IMR-90 (cell line): ENCODE data around the gene CGN. TPM values are rescaled to one million over a fixed set of nuclear protein-coding genes. Genes with fewer than 3 reads are reported as not detected.

Experiments used
- ATAC-seq: fragments of 200-7000 bp; cut with Tn5 transposase; 2 replicates; pipeline ENCODE4 v1.9.1; 2020; ENCODE audit warnings: low read depth, mild to moderate bottlenecking, moderate library complexity
- BruUV-seq: library from RNA; stranded (reverse); fragments of 400-500 nt; replicated peaks from 2 replicates; lab custom pipeline; 2021; lab: Mats Ljungman, UMichigan
- CTCF ChIA-PET: fragments of 300-600 bp; formaldehyde crosslinking; extraction: SDS; loops from one replicate; lab custom pipeline; 2021; ENCODE audit warnings: antibody characterized with exemption; lab: Yijun Ruan, JAX
- POLR2A ChIA-PET: fragments of 300-600 bp; sonication (Branson Sonifier 250); formaldehyde crosslinking; loops from one replicate; lab custom pipeline; 2022; ENCODE audit warnings: antibody characterized with exemption; ENCODE audit not compliant: unreplicated experiment; lab: Charles Lee
- DNase-seq: peaks from one replicate; pipeline ENCODE4 v3.0.0; 2013
- H2AFZ ChIP-seq: replicated peaks from 2 replicates; pipeline ENCODE3; 2013; ENCODE audit warnings: low read length, mild to moderate bottlenecking; ENCODE audit not compliant: poor library complexity
- H2AK5ac ChIP-seq: 2 replicates; pipeline ENCODE4 v1.6.1; 2013; ENCODE audit warnings: low read depth, low read length, inconsistent platforms
- H2AK9ac ChIP-seq: replicated peaks from 2 replicates; pipeline ENCODE3; 2013; ENCODE audit warnings: mild to moderate bottlenecking, low read depth, low read length, moderate library complexity; ENCODE audit not compliant: poor library complexity
- H2BK120ac ChIP-seq: 2 replicates; pipeline ENCODE4 v1.6.1; 2013; ENCODE audit warnings: low read depth, low read length, inconsistent platforms
- H2BK15ac ChIP-seq: 3 replicates; pipeline ENCODE4 v1.6.1; 2013; ENCODE audit warnings: low read depth, low read length, inconsistent platforms
- H2BK20ac ChIP-seq: 2 replicates; pipeline ENCODE4 v1.6.1; 2013; ENCODE audit warnings: low read depth, mild to moderate bottlenecking, inconsistent platforms, low read length, moderate library complexity
- H2BK5ac ChIP-seq: 2 replicates; pipeline ENCODE4 v1.6.1; 2013; ENCODE audit warnings: mild to moderate bottlenecking, low read depth, low read length, inconsistent platforms; ENCODE audit not compliant: poor library complexity, severe bottlenecking
- H3K14ac ChIP-seq: replicated peaks from 2 replicates; pipeline ENCODE4 v1.6.1; 2013; ENCODE audit warnings: low read depth, low read length, inconsistent platforms
- H3K18ac ChIP-seq: 2 replicates; pipeline ENCODE4 v1.6.1; 2013; ENCODE audit warnings: low read depth, low read length, control low read depth
- H3K23ac ChIP-seq: 2 replicates; pipeline ENCODE4 v1.6.1; 2013; ENCODE audit warnings: low read depth, low read length, inconsistent platforms
- H3K27ac ChIP-seq: 2 replicates; pipeline ENCODE4 v1.5.1; 2013; ENCODE audit warnings: mild to moderate bottlenecking, control low read depth, low read length; ENCODE audit not compliant: insufficient read depth
- H3K27me3 ChIP-seq: 2 replicates; pipeline ENCODE4 v1.6.1; 2013; ENCODE audit warnings: low read length; ENCODE audit not compliant: control insufficient read depth, insufficient read depth
- H3K36me3 ChIP-seq: 2 replicates; pipeline ENCODE4 v1.6.1; 2013; ENCODE audit warnings: low read length, mixed read lengths; ENCODE audit not compliant: control insufficient read depth, insufficient read depth
- H3K4ac ChIP-seq: 2 replicates; pipeline ENCODE4 v1.6.1; 2013; ENCODE audit warnings: low read depth, low read length, inconsistent platforms
- H3K4me1 ChIP-seq: 2 replicates; pipeline ENCODE4 v1.6.1; 2013; ENCODE audit warnings: low read length, mixed read lengths; ENCODE audit not compliant: control insufficient read depth, insufficient read depth
- H3K4me2 ChIP-seq: 2 replicates; pipeline ENCODE4 v1.6.1; 2013; ENCODE audit warnings: low read depth, mild to moderate bottlenecking, control low read depth, low read length, moderate library complexity
- H3K4me3 ChIP-seq: 2 replicates; pipeline ENCODE4 v1.5.1; 2013; ENCODE audit warnings: low read depth, mild to moderate bottlenecking, control low read depth, low read length, moderate library complexity; ENCODE audit not compliant: insufficient read depth
- H3K56ac ChIP-seq: 2 replicates; pipeline ENCODE4 v1.6.1; 2013; ENCODE audit warnings: low read length, inconsistent platforms; ENCODE audit not compliant: insufficient read depth; ENCODE audit errors: extremely low read depth
- H3K79me1 ChIP-seq, 2 experiments: 2 replicates each; pipeline ENCODE4 v1.6.1; 2013; ENCODE audit warnings: low read length in 2 of 2, inconsistent platforms in 1 of 2, low read depth in 1 of 2
- H3K9ac ChIP-seq: 2 replicates; pipeline ENCODE4 v1.6.1; 2013; ENCODE audit warnings: low read depth, low read length, control low read depth
- H3K9me1 ChIP-seq: 2 replicates; pipeline ENCODE4 v1.6.1; 2013; ENCODE audit warnings: low read length, inconsistent platforms; ENCODE audit not compliant: insufficient read depth
- H3K9me3 ChIP-seq: 2 replicates; pipeline ENCODE4 v1.6.1; 2013; ENCODE audit warnings: low read length; ENCODE audit not compliant: control insufficient read depth, insufficient read depth
- H4K20me1 ChIP-seq: 2 replicates; pipeline ENCODE4 v1.6.1; 2013; ENCODE audit warnings: low read length, inconsistent platforms; ENCODE audit not compliant: insufficient read depth
- H4K5ac ChIP-seq: 2 replicates; pipeline ENCODE4 v1.6.1; 2013; ENCODE audit warnings: mild to moderate bottlenecking, low read depth, low read length, control low read depth
- H4K8ac ChIP-seq, 2 experiments: 2 replicates each; pipeline ENCODE4 v1.6.1; 2013; ENCODE audit warnings: low read depth in 2 of 2, low read length in 2 of 2, control low read depth in 1 of 2, inconsistent platforms in 1 of 2
- H4K91ac ChIP-seq: 2 replicates; pipeline ENCODE4 v1.6.1; 2013; ENCODE audit warnings: low read depth, low read length, inconsistent platforms; ENCODE audit not compliant: insufficient read depth
- BHLHE40 ChIP-seq: fragments of 150-350 bp; IDR thresholded peaks from 2 replicates; pipeline ENCODE4 v1.6.1; 2016; ENCODE audit warnings: mild to moderate bottlenecking, low read depth, low read length
- CEBPB ChIP-seq: IDR thresholded peaks from 2 replicates; pipeline ENCODE4 v1.6.1; 2012; ENCODE audit warnings: low read depth, low read length, improper control_type of control experiment
- CHD1 ChIP-seq: IDR thresholded peaks from 2 replicates; pipeline ENCODE4 v1.6.1; 2012; ENCODE audit warnings: low read depth, low read length, improper control_type of control experiment
- FOS ChIP-seq: fragments of 150-350 bp; IDR thresholded peaks from 2 replicates; pipeline ENCODE4 v1.6.1; 2016; ENCODE audit warnings: low read depth, low read length
- MXI1 ChIP-seq: IDR thresholded peaks from 2 replicates; pipeline ENCODE4 v1.6.1; 2012; ENCODE audit warnings: low read depth, mild to moderate bottlenecking, low read length, moderate library complexity, borderline replicate concordance
- POLR2A ChIP-seq: IDR thresholded peaks from 2 replicates; pipeline ENCODE4 v1.6.1; 2012; ENCODE audit warnings: mild to moderate bottlenecking, low read depth, low read length
- RAD21 ChIP-seq: IDR thresholded peaks from 2 replicates; pipeline ENCODE4 v1.6.1; 2012; ENCODE audit warnings: low read length, improper control_type of control experiment
- RCOR1 ChIP-seq: IDR thresholded peaks from 2 replicates; pipeline ENCODE4 v1.6.1; 2012; ENCODE audit warnings: mild to moderate bottlenecking, low read length, improper control_type of control experiment; ENCODE audit not compliant: insufficient replicate concordance
- RFX5 ChIP-seq: IDR thresholded peaks from 2 replicates; pipeline ENCODE4 v1.8.0; 2012; ENCODE audit warnings: low read depth, mild to moderate bottlenecking, low read length, moderate library complexity
- SMC3 ChIP-seq: fragments of 150-350 bp; IDR thresholded peaks from 2 replicates; pipeline ENCODE4 v1.6.1; 2016; ENCODE audit warnings: low read depth, mild to moderate bottlenecking, antibody characterized with exemption, low read length, moderate library complexity
- WGBS, 2 experiments: methylation state at CpG; one replicate each; pipeline versions ENCODE4 v1.1.5 to v1.1.7; 2013; ENCODE audit warnings: missing lambda C conversion rate in 2 of 2; ENCODE audit not compliant: insufficient read length in 1 of 2; ENCODE audit errors: extremely low coverage in 2 of 2; 5-methylcytosine and 5-hydroxymethylcytosine counted together
- dilution Hi-C: fragments of 300-500 bp; cut with HindIII; formaldehyde crosslinking; loops from one replicate; pipeline ENCODE4 v1.14.3; 2018; ENCODE audit warnings: low sequenced_read_pairs; ENCODE audit not compliant: unreplicated experiment
- in situ Hi-C: fragments of 300-500 bp; cut with MboI; formaldehyde crosslinking; loops from 3 replicates; pipeline ENCODE4 v1.14.3; 2019; ENCODE audit warnings: low sequenced_read_pairs, inconsistent platforms, mixed read lengths
- intact Hi-C: fragments of 100-400 bp; cut with micrococcal nuclease; formaldehyde crosslinking; loops from 2 replicates; pipeline ENCODE4 v1.10.0; 2022
- polyA plus RNA-seq, 3 experiments: library from polyadenylated mRNA; depleted of rRNA; stranded (reverse); fragments of >200 nt; gene quantifications; 2 replicates each; pipeline ENCODE4 v1.2.3, GENCODE V29; 2012; ENCODE audit warnings: low replicate concordance in 1 of 3
- total RNA-seq: library from RNA; depleted of rRNA; stranded (reverse); fragments of >200 nt; gene quantifications from 2 replicates; pipeline ENCODE4 v1.2.3, GENCODE V29; 2012
- TF ChIP-seq, protein P1 (sequence below): fragments of 150-350 bp; IDR thresholded peaks from 2 replicates; pipeline ENCODE4 v1.6.1; 2017; ENCODE audit warnings: mild to moderate bottlenecking, antibody characterized with exemption, low read length, low read depth
- TF ChIP-seq, protein P2 (sequence below): fragments of 150-350 bp; IDR thresholded peaks from 2 replicates; pipeline ENCODE4 v1.6.1; 2016; ENCODE audit warnings: low read depth, mild to moderate bottlenecking, low read length, moderate library complexity, borderline replicate concordance
- TF ChIP-seq, protein P3 (sequence below): conservative IDR thresholded peaks from 2 replicates; pipeline ENCODE4 v1.5.1; 2012; ENCODE audit warnings: mild to moderate bottlenecking, low read depth, low read length, improper control_type of control experiment

CGN gene
- total and polyA plus RNA-seq, 2 of the 4 experiments (the other 2 are of a cell fraction): 0.34 to 0.36 TPM

GRCh38 chr1:151540982-151541377 lies 29.8 kb downstream of the CGN start (continued):
- no peak for TF ChIP-seq SMC3

GRCh38 chr1:151541752-151542151 lies 30.6 kb downstream of the CGN start:
- Histone ChIP-seq H3K36me3 (no peaks in the 10 kb centered on the region; the same call in 1 of the 2 replicates), H3K18ac (no peak overlapping the region), H3K14ac (no peak overlapping the region; the same call in 1 of the 2 replicates), H3K9me1 (peaks cover 31% of the 10 kb centered on the region), H4K91ac (no peak overlapping the region), H3K23ac (peak overlapping the region; percentile 23), H3K56ac (no peak overlapping the region), H3K4me2 (peak overlapping the region; percentile 83), H3K27me3 (no peaks in the 10 kb centered on the region), H2BK120ac (no peak overlapping the region), H3K79me1 (peaks cover 11 to 58% of the 10 kb centered on the region in 2 experiments; a peak in 3 of 4 replicates), H2BK15ac (0 out of 3 replicates have a peak overlapping the region, but pooled peaks have one; percentile 3), H4K5ac (no peak overlapping the region), H3K4me1 (peaks cover 22% of the 10 kb centered on the region), H3K9me3 (no peaks in the 10 kb centered on the region), H3K27ac (no peak overlapping the region), H3K4ac (peak overlapping the region; percentile 14), H2BK20ac (no peak overlapping the region), H2AFZ (no peak overlapping the region), H2AK9ac (peak overlapping the region; percentile 68), H4K20me1 (peaks cover 16% of the 10 kb centered on the region), H4K8ac (no peak overlapping the region; a peak in 1 of 4 replicates), H2AK5ac (peak overlapping the region; percentile 49), H2BK5ac (no peak overlapping the region), H3K9ac (no peak overlapping the region), H3K4me3 (peak overlapping the region; percentile 1; the same call in 1 of the 2 replicates)
- ChIA-PET CTCF (interaction anchor here (1.0 kb wide), 1 partner anchor 151 kb away, joined by 3 read pairs; no protein-coding TSS in a partner anchor), POLR2A (interaction anchor here (0.6 kb wide), 2 partner anchors 17 to 522 kb away, joined by 4 to 5 read pairs; no protein-coding TSS in a partner anchor)
- DNase-seq: no peak
- 100% methylated on average over 1 of the region's 5 CpGs; no CpG with 5 or more reads in 1 of the 2 experiments for WGBS, 2 experiments
- dilution Hi-C loops (no loop called here), intact Hi-C loops (loop anchor here (2.0 to 10.0 kb wide), 3 partner anchors 83 to 293 kb away; partner anchors contain the start of genes C2CD4D, PI4KB, POGZ and RORC), in situ Hi-C loops (loop anchor here (10.0 kb wide), 1 partner anchor 453 kb away; the partner anchor contains the start of gene S100A10)
- ATAC-seq: no peak
- no TSS peak for BruUV-seq
- TF ChIP-seq RAD21 (no peak), BHLHE40 (no peak), CEBPB (no peak), SMC3 (no peak), RCOR1 (no peak), CHD1 (no peak), FOS (no peak), MXI1 (no peak), RFX5 (no peak), POLR2A (no peak)
- TF ChIP-seq, protein P1, sequence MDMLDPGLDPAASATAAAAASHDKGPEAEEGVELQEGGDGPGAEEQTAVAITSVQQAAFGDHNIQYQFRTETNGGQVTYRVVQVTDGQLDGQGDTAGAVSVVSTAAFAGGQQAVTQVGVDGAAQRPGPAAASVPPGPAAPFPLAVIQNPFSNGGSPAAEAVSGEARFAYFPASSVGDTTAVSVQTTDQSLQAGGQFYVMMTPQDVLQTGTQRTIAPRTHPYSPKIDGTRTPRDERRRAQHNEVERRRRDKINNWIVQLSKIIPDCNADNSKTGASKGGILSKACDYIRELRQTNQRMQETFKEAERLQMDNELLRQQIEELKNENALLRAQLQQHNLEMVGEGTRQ: no peak
- TF ChIP-seq, protein P2, sequence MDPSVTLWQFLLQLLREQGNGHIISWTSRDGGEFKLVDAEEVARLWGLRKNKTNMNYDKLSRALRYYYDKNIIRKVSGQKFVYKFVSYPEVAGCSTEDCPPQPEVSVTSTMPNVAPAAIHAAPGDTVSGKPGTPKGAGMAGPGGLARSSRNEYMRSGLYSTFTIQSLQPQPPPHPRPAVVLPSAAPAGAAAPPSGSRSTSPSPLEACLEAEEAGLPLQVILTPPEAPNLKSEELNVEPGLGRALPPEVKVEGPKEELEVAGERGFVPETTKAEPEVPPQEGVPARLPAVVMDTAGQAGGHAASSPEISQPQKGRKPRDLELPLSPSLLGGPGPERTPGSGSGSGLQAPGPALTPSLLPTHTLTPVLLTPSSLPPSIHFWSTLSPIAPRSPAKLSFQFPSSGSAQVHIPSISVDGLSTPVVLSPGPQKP: no peak
- TF ChIP-seq, protein P3, sequence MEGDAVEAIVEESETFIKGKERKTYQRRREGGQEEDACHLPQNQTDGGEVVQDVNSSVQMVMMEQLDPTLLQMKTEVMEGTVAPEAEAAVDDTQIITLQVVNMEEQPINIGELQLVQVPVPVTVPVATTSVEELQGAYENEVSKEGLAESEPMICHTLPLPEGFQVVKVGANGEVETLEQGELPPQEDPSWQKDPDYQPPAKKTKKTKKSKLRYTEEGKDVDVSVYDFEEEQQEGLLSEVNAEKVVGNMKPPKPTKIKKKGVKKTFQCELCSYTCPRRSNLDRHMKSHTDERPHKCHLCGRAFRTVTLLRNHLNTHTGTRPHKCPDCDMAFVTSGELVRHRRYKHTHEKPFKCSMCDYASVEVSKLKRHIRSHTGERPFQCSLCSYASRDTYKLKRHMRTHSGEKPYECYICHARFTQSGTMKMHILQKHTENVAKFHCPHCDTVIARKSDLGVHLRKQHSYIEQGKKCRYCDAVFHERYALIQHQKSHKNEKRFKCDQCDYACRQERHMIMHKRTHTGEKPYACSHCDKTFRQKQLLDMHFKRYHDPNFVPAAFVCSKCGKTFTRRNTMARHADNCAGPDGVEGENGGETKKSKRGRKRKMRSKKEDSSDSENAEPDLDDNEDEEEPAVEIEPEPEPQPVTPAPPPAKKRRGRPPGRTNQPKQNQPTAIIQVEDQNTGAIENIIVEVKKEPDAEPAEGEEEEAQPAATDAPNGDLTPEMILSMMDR: no peak
